Uterus (tissue), 2 donors: Measurements from ENCODE around the gene RELB.

Experiments
- POLR2A ChIP-seq, 2 donors: fragments of 450-650 bp; IDR thresholded peaks; one replicate each; pipeline ENCODE4 v1.6.1; 2016; ENCODE audit warnings: antibody characterized with exemption in 2 of 2, mild to moderate bottlenecking in 1 of 2, moderate library complexity in 1 of 2
- TF ChIP-seq, protein P1 (sequence below), 4 experiments: fragments of 200-600 bp in 2 of 4; fragments of 450-650 bp in 2 of 4; sonication (generic) in 2 of 4; IDR thresholded peaks; one replicate each; pipeline ENCODE4 v1.5.1; 2016 to 2019; ENCODE audit warnings: antibody characterized with exemption in 4 of 4, mild to moderate bottlenecking in 2 of 4, moderate library complexity in 1 of 4

DNA sequence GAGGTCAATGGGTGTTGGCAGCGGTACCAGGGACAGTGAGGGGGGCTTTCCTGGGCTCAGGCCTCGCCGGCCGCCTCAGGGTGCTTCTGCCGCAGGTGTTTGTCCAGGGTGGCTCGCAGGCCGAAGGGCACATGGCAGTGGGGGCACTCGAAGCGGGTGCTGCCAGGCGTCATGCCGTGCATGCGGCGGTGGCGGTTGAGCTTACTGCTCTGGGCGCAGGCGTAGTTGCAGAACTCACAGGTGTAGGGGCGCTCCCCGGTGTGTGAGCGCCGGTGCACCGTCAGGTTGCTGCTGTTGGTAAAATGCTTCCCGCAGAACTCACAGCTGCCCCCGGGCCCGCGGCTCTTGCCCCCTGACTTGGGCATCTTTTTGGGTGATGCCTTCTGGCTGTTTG lies 70.3 kb downstream of the RELB start:
- TF ChIP-seq, protein P1, sequence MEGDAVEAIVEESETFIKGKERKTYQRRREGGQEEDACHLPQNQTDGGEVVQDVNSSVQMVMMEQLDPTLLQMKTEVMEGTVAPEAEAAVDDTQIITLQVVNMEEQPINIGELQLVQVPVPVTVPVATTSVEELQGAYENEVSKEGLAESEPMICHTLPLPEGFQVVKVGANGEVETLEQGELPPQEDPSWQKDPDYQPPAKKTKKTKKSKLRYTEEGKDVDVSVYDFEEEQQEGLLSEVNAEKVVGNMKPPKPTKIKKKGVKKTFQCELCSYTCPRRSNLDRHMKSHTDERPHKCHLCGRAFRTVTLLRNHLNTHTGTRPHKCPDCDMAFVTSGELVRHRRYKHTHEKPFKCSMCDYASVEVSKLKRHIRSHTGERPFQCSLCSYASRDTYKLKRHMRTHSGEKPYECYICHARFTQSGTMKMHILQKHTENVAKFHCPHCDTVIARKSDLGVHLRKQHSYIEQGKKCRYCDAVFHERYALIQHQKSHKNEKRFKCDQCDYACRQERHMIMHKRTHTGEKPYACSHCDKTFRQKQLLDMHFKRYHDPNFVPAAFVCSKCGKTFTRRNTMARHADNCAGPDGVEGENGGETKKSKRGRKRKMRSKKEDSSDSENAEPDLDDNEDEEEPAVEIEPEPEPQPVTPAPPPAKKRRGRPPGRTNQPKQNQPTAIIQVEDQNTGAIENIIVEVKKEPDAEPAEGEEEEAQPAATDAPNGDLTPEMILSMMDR (IDR thresholded peaks at IDR 0.05), result no peak
- no peak for TF ChIP-seq POLR2A (IDR thresholded peaks at IDR 0.05)
